Measurements from ENCODE around the gene CTDP1. TPM values are rescaled to one million over a fixed set of nuclear protein-coding genes. Genes with fewer than 3 reads are reported as not detected.

Gene CTDP1
- total and polyA plus RNA-seq, 9 of the 15 experiments (the other 6 are each of a cell fraction or from before 2014, with no cell fraction given): 0.07 to 19.2 (median 4.0) TPM

DNA sequence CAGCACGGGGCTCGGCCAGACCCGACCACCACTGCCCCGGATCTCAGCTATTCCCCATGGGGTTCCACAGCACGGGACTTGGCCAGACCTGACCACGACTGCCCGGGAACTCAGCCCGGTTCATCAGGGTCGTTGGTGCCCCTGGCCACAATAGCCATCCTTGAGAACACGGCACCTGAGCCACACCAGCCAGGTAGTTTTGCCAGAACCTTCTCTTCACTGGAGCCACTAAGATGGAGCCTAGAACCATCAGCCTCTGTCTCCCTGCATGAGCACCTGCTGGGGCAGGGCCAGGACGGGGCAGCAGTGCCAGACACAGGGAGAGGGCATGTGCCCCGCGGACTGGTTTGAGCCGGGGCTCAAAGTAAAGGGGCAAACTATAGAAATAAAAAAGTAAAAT is 106.7 kb downstream of the CTDP1 start:
- intact Hi-C loops (cut with micrococcal nuclease): no loop called here
- ATAC-seq (no peak), DNase-seq (ENCODE audit: extremely low read depth in 1 of 4, low spot score in 3 of 4) (no peak), FAIRE-seq (no peak)
- Histone ChIP-seq H2AFZ (ENCODE audit: low read depth, low read length) (no peak overlapping the region), H3K4me1 (replicated peaks in 1 of 2; ENCODE audit: control insufficient read depth in 2 of 2, insufficient read depth in 2 of 2, low read length in 2 of 2) (no peaks in the 10 kb centered on the region; a peak in 3 of 5 replicates), H4K20me1 (replicated peaks; ENCODE audit: control insufficient read depth, insufficient read depth, low read length) (no peaks in the 10 kb centered on the region), H3K36me3 (ENCODE audit: control insufficient read depth, insufficient read depth, low read length) (no peaks in the 10 kb centered on the region), H3K9ac (ENCODE audit: insufficient read depth in 1 of 2, low read depth in 2 of 2, low read length in 2 of 2) (no peak overlapping the region), H3K4me3 (no peak overlapping the region), H3K9me3 (replicated peaks; ENCODE audit: control insufficient read depth, insufficient read depth, low read depth, low read length) (no peaks in the 10 kb centered on the region), H3K4me2 (ENCODE audit: insufficient read depth, low read length) (no peak overlapping the region), H3K27ac (ENCODE audit: extremely low read depth, low read depth, low read length) (no peak overlapping the region), H3K79me2 (ENCODE audit: control insufficient read depth, insufficient read depth, low read length) (no peaks in the 10 kb centered on the region), H3K27me3 (ENCODE audit: control insufficient read depth in 2 of 2, insufficient read depth in 2 of 2, low read length in 2 of 2) (peaks cover 12 to 72% of the 10 kb centered on the region in 2 experiments; a peak in 4 of 5 replicates), H3K9me1 (ENCODE audit: control insufficient read depth, insufficient read depth, low read length) (no peaks in the 10 kb centered on the region)
- in situ Hi-C loops (cut with MboI): no loop called here
- TF ChIP-seq PHB2 (IDR thresholded peaks at IDR 0.05; ENCODE audit: low read depth): no peak
- CTCF ChIA-PET (ENCODE audit: low intra/inter-chr PET ratio): no interaction called here
- 0% methylated on average over 10 of the region's 14 CpGs for WGBS (ENCODE audit: insufficient coverage, low coverage, missing lambda C conversion rate)
- BruUV-seq (replicated peaks): no TSS peak
- POLR2A ChIA-PET: no interaction called here

DNA sequence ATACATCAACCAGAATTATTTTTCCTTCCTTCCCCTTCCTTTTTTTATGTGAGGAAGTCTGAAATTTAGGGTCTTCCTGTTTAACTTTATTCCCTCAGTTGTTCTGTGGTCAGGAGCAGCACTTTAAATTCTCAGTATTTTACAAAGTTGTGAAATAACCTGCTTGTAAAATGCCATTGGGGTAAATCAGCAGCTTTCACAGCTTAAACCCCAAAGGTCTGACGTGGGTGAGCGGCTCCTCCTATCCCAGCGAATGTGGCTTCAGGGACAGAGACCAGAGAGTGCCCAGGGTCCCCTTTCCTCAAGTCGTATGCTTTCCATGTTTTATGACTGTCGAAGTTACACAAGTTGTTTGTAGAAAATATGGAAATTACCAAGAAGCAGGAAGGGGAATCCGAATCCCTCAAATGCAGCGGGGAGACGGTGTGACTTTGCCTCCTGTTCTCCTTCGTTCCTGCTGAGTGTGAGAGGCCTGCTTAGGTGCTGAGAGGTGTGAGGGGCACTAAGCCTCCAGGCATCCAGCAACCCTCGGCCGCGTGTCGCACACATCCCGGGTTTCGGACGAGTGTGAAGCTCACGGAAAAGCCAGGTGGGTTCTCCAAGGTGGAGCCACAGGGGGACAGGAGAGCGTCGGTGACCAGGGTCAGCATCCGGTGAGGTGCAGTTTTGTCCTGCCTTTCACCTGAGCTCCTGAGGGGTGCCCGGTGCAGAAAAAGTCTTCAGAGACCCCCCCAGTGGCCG is 107.4 kb downstream of the CTDP1 start:
- H3K27me3 ChIP-seq (ENCODE audit: control insufficient read depth in 2 of 2, insufficient read depth in 2 of 2, low read length in 2 of 2): peaks cover 18 to 72% of the 10 kb centered on the region in 2 experiments; a peak in 4 of 5 replicates

More for the DNA sequence above, 107.4 kb downstream of the CTDP1 start:
- TF ChIP-seq PPARD (CRISPR knock-in tag; IDR thresholded peaks at IDR 0.05) (no peak), TAF7 (tag; IDR thresholded peaks at IDR 0.05) (no peak), TOE1 (IDR thresholded peaks at IDR 0.05; ENCODE audit: borderline replicate concordance) (no peak), TOE1 (CRISPR knock-in tag; IDR thresholded peaks at IDR 0.05; ENCODE audit: borderline replicate concordance, low read depth) (no peak), MYC (IDR thresholded peaks at IDR 0.05; ENCODE audit: low read depth, low read length) (no peak), MYC (CRISPR knock-in tag; IDR thresholded peaks at IDR 0.05; ENCODE audit: borderline replicate concordance, low read depth) (no peak)
- Histone ChIP-seq H3K4me1 (replicated peaks in 1 of 2; ENCODE audit: control insufficient read depth in 2 of 2, insufficient read depth in 2 of 2, low read length in 2 of 2) (no peaks in the 10 kb centered on the region; a peak in 3 of 5 replicates), H3K9me3 (replicated peaks; ENCODE audit: control insufficient read depth, insufficient read depth, low read depth, low read length) (no peaks in the 10 kb centered on the region), H3K27ac (ENCODE audit: extremely low read depth, low read depth, low read length) (no peak overlapping the region), H3K4me2 (ENCODE audit: insufficient read depth, low read length) (no peak overlapping the region), H4K20me1 (replicated peaks; ENCODE audit: control insufficient read depth, insufficient read depth, low read length) (no peaks in the 10 kb centered on the region), H3K4me3 (no peak overlapping the region), H3K9ac (ENCODE audit: insufficient read depth in 1 of 2, low read depth in 2 of 2, low read length in 2 of 2) (no peak overlapping the region), H3K79me2 (ENCODE audit: control insufficient read depth, insufficient read depth, low read length) (no peaks in the 10 kb centered on the region), H3K36me3 (ENCODE audit: control insufficient read depth, insufficient read depth, low read length) (no peaks in the 10 kb centered on the region), H3K9me1 (ENCODE audit: control insufficient read depth, insufficient read depth, low read length) (no peaks in the 10 kb centered on the region), H2AFZ (ENCODE audit: low read depth, low read length) (no peak overlapping the region)
- POLR2A ChIA-PET: no interaction called here
- WGBS (ENCODE audit: insufficient coverage, low coverage, missing lambda C conversion rate): 13% methylated on average over 15 of the region's 22 CpGs
- FAIRE-seq (no peak), ATAC-seq (no peak), DNase-seq (ENCODE audit: extremely low read depth in 1 of 4, low spot score in 3 of 4) (no peak)
- intact Hi-C loops (cut with micrococcal nuclease): no loop called here
- no TSS peak for BruUV-seq (replicated peaks)
- CTCF ChIA-PET (ENCODE audit: low intra/inter-chr PET ratio): no interaction called here
- in situ Hi-C loops (cut with MboI): no loop called here
